Neuronal stem cell (in vitro differentiated cells): ENCODE measurements around the gene RND3.

ENCODE experiments used
- DNase-seq: peaks from one replicate; pipeline ENCODE4 v3.0.0-alpha.2; 2013; ENCODE audit warnings: low spot score
- H2AFZ ChIP-seq: one replicate; pipeline ENCODE4 v1.6.1; 2013; ENCODE audit warnings: mild to moderate bottlenecking, low read length, inconsistent platforms
- H2AK5ac ChIP-seq: 2 replicates; pipeline ENCODE4 v1.6.1; 2013; ENCODE audit warnings: low read depth, mild to moderate bottlenecking, inconsistent platforms, low read length, moderate library complexity, mixed read lengths
- H2BK120ac ChIP-seq: 2 replicates; pipeline ENCODE4 v1.6.1; 2013; ENCODE audit warnings: low read depth, mild to moderate bottlenecking, inconsistent platforms, low read length, moderate library complexity, mixed read lengths
- H2BK12ac ChIP-seq: one replicate; pipeline ENCODE4 v1.6.1; 2013; ENCODE audit warnings: low read length, inconsistent platforms
- H2BK15ac ChIP-seq: 2 replicates; pipeline ENCODE4 v1.6.1; 2013; ENCODE audit warnings: mild to moderate bottlenecking, low read length, inconsistent platforms, mixed read lengths
- H2BK5ac ChIP-seq: one replicate; pipeline ENCODE4 v1.6.1; 2013; ENCODE audit warnings: inconsistent platforms, mild to moderate bottlenecking, low read length, moderate library complexity
- H3K14ac ChIP-seq: one replicate; pipeline ENCODE4 v1.6.1; 2013; ENCODE audit warnings: low read length, inconsistent platforms
- H3K18ac ChIP-seq: 2 replicates; pipeline ENCODE4 v1.6.1; 2013; ENCODE audit warnings: low read length, inconsistent platforms
- H3K23ac ChIP-seq: 2 replicates; pipeline ENCODE4 v1.6.1; 2013; ENCODE audit warnings: low read depth, mild to moderate bottlenecking, mixed read lengths, low read length, inconsistent platforms; ENCODE audit not compliant: poor library complexity
- H3K27ac ChIP-seq: replicated peaks from 3 replicates; pipeline ENCODE4 v1.5.1; 2013; ENCODE audit warnings: low read length, inconsistent platforms
- H3K27me3 ChIP-seq, 3 experiments: 2 replicates each; pipeline ENCODE4 v1.6.1; 2013; ENCODE audit warnings: low read length in 3 of 3, mild to moderate bottlenecking in 2 of 3, inconsistent platforms in 1 of 3, low read depth in 1 of 3, mixed read lengths in 1 of 3, moderate library complexity in 1 of 3; ENCODE audit not compliant: control insufficient read depth in 3 of 3, insufficient read depth in 3 of 3
- H3K36me3 ChIP-seq, 2 donors: replicated peaks in 1 of 2; 2 replicates each; pipeline ENCODE4 v1.6.1; 2013; ENCODE audit warnings: low read length in 2 of 2; ENCODE audit not compliant: control insufficient read depth in 2 of 2, insufficient read depth in 2 of 2
- H3K4ac ChIP-seq: 2 replicates; pipeline ENCODE4 v1.6.1; 2013; ENCODE audit warnings: inconsistent platforms, mild to moderate bottlenecking, low read length, moderate library complexity
- H3K4me1 ChIP-seq, 2 donors: 1 replicate in 1 of 2; 2 replicates in 1 of 2; pipeline ENCODE4 v1.6.1; 2013; ENCODE audit warnings: low read length in 2 of 2, low read depth in 1 of 2; ENCODE audit not compliant: control insufficient read depth in 2 of 2, insufficient read depth in 1 of 2
- H3K4me2 ChIP-seq: one replicate; pipeline ENCODE4 v1.6.1; 2013; ENCODE audit warnings: mild to moderate bottlenecking, low read length, inconsistent platforms; ENCODE audit not compliant: insufficient read depth, poor library complexity, severe bottlenecking
- H3K4me3 ChIP-seq, 2 donors: 2 replicates each; pipeline ENCODE4 v1.5.1; 2013; ENCODE audit warnings: low read length in 2 of 2, mild to moderate bottlenecking in 2 of 2, inconsistent platforms in 1 of 2, moderate library complexity in 1 of 2
- H3K79me1 ChIP-seq: one replicate; pipeline ENCODE4 v1.6.1; 2013; ENCODE audit warnings: low read depth, mild to moderate bottlenecking, inconsistent platforms, low read length, moderate library complexity
- H3K9ac ChIP-seq: one replicate; pipeline ENCODE4 v1.6.1; 2013; ENCODE audit warnings: mild to moderate bottlenecking, low read depth, low read length, inconsistent platforms; ENCODE audit not compliant: poor library complexity
- H3K9me3 ChIP-seq, 2 donors: replicated peaks in 1 of 2; 2 replicates each; pipeline versions ENCODE3 to v1.6.1; 2013; ENCODE audit warnings: low read length in 2 of 2, mild to moderate bottlenecking in 2 of 2, inconsistent platforms in 1 of 2, low read depth in 1 of 2, mixed read lengths in 1 of 2, moderate library complexity in 1 of 2; ENCODE audit not compliant: control insufficient read depth in 2 of 2, insufficient read depth in 1 of 2
- H4K8ac ChIP-seq: one replicate; pipeline ENCODE4 v1.6.1; 2013; ENCODE audit warnings: low read depth, mild to moderate bottlenecking, inconsistent platforms, low read length, moderate library complexity
- H4K91ac ChIP-seq: one replicate; pipeline ENCODE4 v1.6.1; 2013; ENCODE audit warnings: low read length, low read depth, mild to moderate bottlenecking, inconsistent platforms; ENCODE audit not compliant: poor library complexity
- WGBS, 2 donors: extraction: QIAGEN DNeasy Blood & Tissue Kit; methylation state at CpG; one replicate each; pipeline ENCODE4 v1.1.7; 2013; ENCODE audit warnings: missing lambda C conversion rate in 2 of 2, mixed read lengths in 1 of 2; ENCODE audit not compliant: insufficient read length in 2 of 2, insufficient replicate concordance in 1 of 2; ENCODE audit errors: extremely low coverage in 2 of 2; 5-methylcytosine and 5-hydroxymethylcytosine counted together

RND3 gene

GRCh38 chr2:150459281-150459680, 28.2 kb downstream of the RND3 start:
- Histone ChIP-seq H3K9me3 (no peaks in the 10 kb centered on the region), H3K14ac (no peak overlapping the region), H2BK12ac (no peak overlapping the region), H3K18ac (no peak overlapping the region), H3K27ac (no peak overlapping the region), H2BK5ac (no peak overlapping the region), H3K79me1 (no peaks in the 10 kb centered on the region), H2AFZ (peak overlapping the region; percentile 50), H2BK15ac (no peak overlapping the region), H2AK5ac (no peak overlapping the region), H3K9ac (no peak overlapping the region), H4K8ac (no peak overlapping the region), H4K91ac (no peak overlapping the region), H3K4ac (no peak overlapping the region), H3K4me2 (no peak overlapping the region), H3K4me1 (no peaks in the 10 kb centered on the region), H2BK120ac (no peak overlapping the region), H3K36me3 (no peaks in the 10 kb centered on the region), H3K4me3 (no peak overlapping the region), H3K23ac (no peak overlapping the region), H3K27me3 (no peaks in the 10 kb centered on the region)
- no peak for DNase-seq
- WGBS, 2 donors: no CpG with 5 or more reads among the region's 1 CpG

GRCh38 chr2:150450765-150451164, 36.7 kb downstream of the RND3 start:
- Histone ChIP-seq H2BK120ac (no peak overlapping the region), H3K36me3 (no peaks in the 10 kb centered on the region), H2AFZ (no peak overlapping the region), H3K4me2 (no peak overlapping the region), H2BK5ac (no peak overlapping the region), H3K23ac (no peak overlapping the region), H3K14ac (no peak overlapping the region), H3K9ac (no peak overlapping the region), H3K4me3 (no peak overlapping the region), H2AK5ac (no peak overlapping the region), H3K79me1 (no peaks in the 10 kb centered on the region), H2BK12ac (no peak overlapping the region), H4K91ac (no peak overlapping the region), H2BK15ac (no peak overlapping the region), H3K18ac (no peak overlapping the region), H3K27me3 (no peaks in the 10 kb centered on the region), H3K27ac (no peak overlapping the region), H3K4me1 (no peaks in the 10 kb centered on the region), H3K9me3 (peaks cover 0 to 7% of the 10 kb centered on the region in 2 donors), H3K4ac (no peak overlapping the region), H4K8ac (no peak overlapping the region)
- DNase-seq: no peak
- WGBS, 2 donors: no CpG with 5 or more reads among the region's 3 CpGs

- Histone ChIP-seq H4K91ac (no peak overlapping the region), H3K9me3 (peaks cover 0 to 11% of the 10 kb centered on the region in 2 donors)
- no CpG with 5 or more reads among the region's 3 CpGs for WGBS, 2 donors
These were observed 37.6 kb downstream of the RND3 start for GRCh38 chr2:150449856-150450255.

GRCh38 chr2:150445398-150445797, 42.1 kb downstream of the RND3 start:
- Histone ChIP-seq H3K14ac (no peak overlapping the region), H4K8ac (no peak overlapping the region), H2BK5ac (no peak overlapping the region), H3K27ac (no peak overlapping the region), H4K91ac (no peak overlapping the region), H2AFZ (no peak overlapping the region), H3K23ac (no peak overlapping the region), H2BK12ac (no peak overlapping the region), H2BK120ac (no peak overlapping the region), H3K4ac (no peak overlapping the region), H3K27me3 (no peaks in the 10 kb centered on the region), H3K9ac (no peak overlapping the region), H3K79me1 (no peaks in the 10 kb centered on the region), H3K4me3 (no peak overlapping the region), H3K18ac (no peak overlapping the region), H2BK15ac (no peak overlapping the region), H3K36me3 (no peaks in the 10 kb centered on the region), H3K4me2 (no peak overlapping the region), H3K4me1 (no peaks in the 10 kb centered on the region), H3K9me3 (peaks cover 0 to 4% of the 10 kb centered on the region in 2 donors), H2AK5ac (no peak overlapping the region)
- WGBS, 2 donors: no CpG with 5 or more reads among the region's 1 CpG
- no peak for DNase-seq

More at GRCh38 chr2:150449856-150450255, 37.6 kb downstream of the RND3 start:
- Histone ChIP-seq H3K18ac (no peak overlapping the region), H2AK5ac (no peak overlapping the region), H2BK12ac (no peak overlapping the region), H3K79me1 (no peaks in the 10 kb centered on the region), H3K23ac (no peak overlapping the region), H3K27me3 (no peaks in the 10 kb centered on the region), H3K4me1 (no peaks in the 10 kb centered on the region), H3K4me3 (no peak overlapping the region), H3K36me3 (no peaks in the 10 kb centered on the region), H3K14ac (no peak overlapping the region), H2BK120ac (no peak overlapping the region), H2BK5ac (no peak overlapping the region), H3K9ac (no peak overlapping the region), H2AFZ (no peak overlapping the region), H3K4ac (no peak overlapping the region), H3K27ac (no peak overlapping the region), H3K4me2 (no peak overlapping the region), H2BK15ac (no peak overlapping the region), H4K8ac (no peak overlapping the region)
- no peak for DNase-seq
